Measurements from ENCODE around the gene EIF4H.
"Not testable (repeated sequence)": the region's sequence is repeated elsewhere in the genome, so short reads cannot be mapped to it uniquely, and the experiment has no call there.

Gene EIF4H

DNA sequence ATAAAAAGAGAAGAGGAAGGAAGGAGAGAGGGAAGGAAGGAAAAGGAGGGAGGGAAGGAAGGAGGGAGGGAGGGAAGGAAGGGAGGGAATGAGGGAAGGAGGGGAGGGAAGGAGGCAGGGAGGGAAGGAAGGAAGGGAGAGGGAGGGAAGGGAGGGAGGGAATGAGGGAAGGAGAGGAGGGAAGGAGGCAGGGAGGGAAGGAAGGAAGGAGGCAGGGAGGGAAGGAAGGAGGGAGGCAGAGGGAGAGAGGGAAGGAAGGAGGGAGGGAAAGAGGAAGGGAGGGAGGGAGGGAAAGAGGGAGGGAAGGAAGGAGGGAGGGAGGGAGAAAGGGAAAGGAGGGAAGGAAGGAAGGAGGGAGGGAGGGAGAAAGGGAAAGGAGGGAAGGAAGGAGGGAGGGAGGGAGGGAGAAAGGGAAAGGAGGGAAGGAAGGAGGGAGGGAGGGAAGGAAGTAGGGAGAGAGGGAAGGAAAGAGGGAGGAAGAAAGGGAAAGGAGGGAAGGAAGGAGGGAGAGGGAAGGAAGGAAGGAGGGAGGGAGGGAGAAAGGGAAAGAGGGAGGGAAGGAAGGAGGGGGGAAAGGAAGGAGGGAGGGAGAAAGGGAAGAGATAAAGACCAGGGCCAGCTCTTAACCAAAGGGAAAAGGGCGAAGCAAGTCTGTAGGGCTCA, 29.9 kb downstream of the EIF4H start:
- Histone ChIP-seq H3K27me3 (ENCODE audit: insufficient read depth, low read length, poor library complexity) (no peaks in the 10 kb centered on the region), H2BK15ac (replicated peaks; ENCODE audit: low read depth) (no peak overlapping the region), H3K4ac (ENCODE audit: low read depth, low read length) (no peak overlapping the region), H4K5ac (ENCODE audit: low read length) (no peak overlapping the region), H3K79me1 (ENCODE audit: low read length) (no peaks in the 10 kb centered on the region), H4K8ac (ENCODE audit: low read depth, low read length) (no peak overlapping the region), H3K4me3 (ENCODE audit: low read length) (no peak overlapping the region), H3K27ac (ENCODE audit: low read depth, low read length) (no peak overlapping the region), H2BK5ac (ENCODE audit: low read length) (no peak overlapping the region), H3K4me1 (ENCODE audit: control insufficient read depth, low read depth, low read length) (no peaks in the 10 kb centered on the region), H2AK5ac (ENCODE audit: low read length) (no peak overlapping the region), H3K23ac (ENCODE audit: low read length) (no peak overlapping the region), H3K56ac (ENCODE audit: low read length) (no peak overlapping the region), H3K36me3 (ENCODE audit: control insufficient read depth, insufficient read depth, low read length) (no peaks in the 10 kb centered on the region), H3K9ac (ENCODE audit: low read length) (no peak overlapping the region), H3K18ac (ENCODE audit: low read length) (no peak overlapping the region), H3K79me2 (ENCODE audit: control insufficient read depth, insufficient read depth, low read length) (no peaks in the 10 kb centered on the region), H3K4me2 (ENCODE audit: low read length) (no peak overlapping the region), H2BK120ac (ENCODE audit: low read depth, low read length) (no peak overlapping the region)
- DNase-seq = no peak
- no CpG with 5 or more reads among the region's 1 CpG for WGBS (ENCODE audit: extremely low coverage, insufficient coverage, low lambda C conversion rate)

DNA sequence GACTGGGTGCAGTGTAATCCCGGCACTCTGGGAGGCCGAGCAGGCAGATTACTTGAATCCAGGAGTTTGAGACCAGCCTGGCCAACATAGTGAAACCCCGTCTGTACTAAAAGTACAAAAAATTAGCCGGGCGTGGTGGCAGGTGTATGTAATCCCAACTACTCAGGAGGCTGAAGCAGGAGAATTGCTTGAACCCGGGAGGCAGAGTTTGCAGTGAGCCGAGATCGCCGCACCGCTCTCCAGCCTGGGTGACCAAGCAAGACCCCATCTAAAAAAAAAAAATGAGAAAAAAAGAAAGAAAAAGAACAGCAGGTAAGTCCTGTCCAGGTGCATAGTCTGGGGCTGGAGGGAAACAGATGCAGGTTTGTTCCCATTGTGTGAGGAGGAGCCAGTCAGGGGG, 31.9 kb downstream of the EIF4H start:
- H3K23ac ChIP-seq (ENCODE audit: low read length); H3K9ac ChIP-seq (ENCODE audit: low read length); H2BK5ac ChIP-seq (ENCODE audit: low read length); H3K27me3 ChIP-seq (ENCODE audit: insufficient read depth, low read length, poor library complexity); H2BK15ac ChIP-seq (replicated peaks; ENCODE audit: low read depth); H3K4me1 ChIP-seq (ENCODE audit: control insufficient read depth, low read depth, low read length); H3K79me1 ChIP-seq (ENCODE audit: low read length); H3K27ac ChIP-seq (ENCODE audit: low read depth, low read length); H2BK120ac ChIP-seq (ENCODE audit: low read depth, low read length); H3K56ac ChIP-seq (ENCODE audit: low read length); H3K4ac ChIP-seq (ENCODE audit: low read depth, low read length); DNase-seq; H3K4me3 ChIP-seq (ENCODE audit: low read length); H3K4me2 ChIP-seq (ENCODE audit: low read length); H4K8ac ChIP-seq (ENCODE audit: low read depth, low read length); H4K5ac ChIP-seq (ENCODE audit: low read length); H3K79me2 ChIP-seq (ENCODE audit: control insufficient read depth, insufficient read depth, low read length); H2AK5ac ChIP-seq (ENCODE audit: low read length); H3K36me3 ChIP-seq (ENCODE audit: control insufficient read depth, insufficient read depth, low read length); H3K18ac ChIP-seq (ENCODE audit: low read length): not testable (repeated sequence)
- WGBS (ENCODE audit: extremely low coverage, insufficient coverage, low lambda C conversion rate) = no CpG with 5 or more reads among the region's 10 CpGs

DNA sequence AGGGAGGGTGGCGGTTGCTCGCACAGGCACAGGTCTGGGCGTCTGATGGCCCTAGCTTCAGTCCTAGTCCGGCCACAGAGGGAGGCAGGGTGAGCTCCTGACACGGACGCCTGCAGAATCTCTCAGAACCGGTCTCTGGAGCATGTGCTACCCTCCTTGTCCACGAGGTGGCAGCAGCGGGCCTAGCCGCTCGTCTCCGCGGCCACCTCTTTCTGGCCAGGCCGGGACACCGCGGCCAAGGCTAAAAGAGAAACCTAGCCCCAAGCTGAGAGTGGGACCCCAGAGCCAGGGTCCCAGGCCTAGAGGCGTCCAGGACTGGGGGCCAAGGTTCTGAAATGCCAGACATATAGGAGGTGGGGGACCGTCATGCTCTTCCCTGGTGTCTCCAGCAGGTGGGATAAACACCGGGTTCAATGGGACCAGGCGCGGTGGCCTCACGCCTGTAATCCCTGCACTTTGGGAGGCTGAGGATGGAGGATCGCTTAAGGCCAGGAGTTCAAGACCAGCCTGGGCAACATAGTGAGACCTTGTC, 32.5 kb downstream of the EIF4H start:
- Histone ChIP-seq H3K4me1 (ENCODE audit: control insufficient read depth, low read depth, low read length) (no peaks in the 10 kb centered on the region), H2AK5ac (ENCODE audit: low read length) (no peak overlapping the region), H4K5ac (ENCODE audit: low read length) (no peak overlapping the region), H2BK15ac (replicated peaks; ENCODE audit: low read depth) (no peak overlapping the region), H3K36me3 (ENCODE audit: control insufficient read depth, insufficient read depth, low read length) (no peaks in the 10 kb centered on the region), H3K27me3 (ENCODE audit: insufficient read depth, low read length, poor library complexity) (no peaks in the 10 kb centered on the region), H3K4me2 (ENCODE audit: low read length) (no peak overlapping the region), H3K18ac (ENCODE audit: low read length) (no peak overlapping the region), H4K8ac (ENCODE audit: low read depth, low read length) (no peak overlapping the region), H3K4me3 (ENCODE audit: low read length) (no peak overlapping the region), H3K27ac (ENCODE audit: low read depth, low read length) (no peak overlapping the region), H2BK120ac (ENCODE audit: low read depth, low read length) (no peak overlapping the region), H3K56ac (ENCODE audit: low read length) (no peak overlapping the region), H3K4ac (ENCODE audit: low read depth, low read length) (no peak overlapping the region), H3K9ac (ENCODE audit: low read length) (no peak overlapping the region), H3K79me2 (ENCODE audit: control insufficient read depth, insufficient read depth, low read length) (no peaks in the 10 kb centered on the region), H2BK5ac (ENCODE audit: low read length) (no peak overlapping the region), H3K23ac (ENCODE audit: low read length) (no peak overlapping the region), H3K79me1 (ENCODE audit: low read length) (no peaks in the 10 kb centered on the region)
- DNase-seq = peak; percentile 82
- WGBS (ENCODE audit: extremely low coverage, insufficient coverage, low lambda C conversion rate) = no CpG with 5 or more reads among the region's 23 CpGs

DNA sequence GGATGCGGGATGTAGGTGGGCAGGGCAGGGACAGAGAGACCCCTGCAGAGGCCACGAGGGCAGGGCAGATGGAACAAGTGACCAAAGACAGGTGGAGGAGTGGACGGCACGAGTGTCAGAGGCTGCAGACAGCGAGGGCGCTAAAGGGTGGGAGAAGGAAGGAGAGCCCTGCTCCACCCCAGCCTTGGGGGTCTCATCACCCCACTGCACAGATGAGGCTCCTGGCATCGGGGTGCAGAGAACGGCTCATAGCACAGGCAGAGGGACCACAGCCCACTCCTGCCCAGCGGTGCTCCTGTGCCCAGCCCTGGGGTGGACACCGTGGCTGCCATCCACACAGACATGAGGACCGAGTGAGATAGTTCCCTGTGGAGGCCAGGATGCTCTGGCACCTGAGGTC, 33.4 kb downstream of the EIF4H start:
- no CpG with 5 or more reads among the region's 11 CpGs for WGBS (ENCODE audit: extremely low coverage, insufficient coverage, low lambda C conversion rate)
- no peak overlapping the region for H2AK5ac ChIP-seq (ENCODE audit: low read length)
- H3K4me1 ChIP-seq (ENCODE audit: control insufficient read depth, low read depth, low read length) = no peaks in the 10 kb centered on the region
- H4K5ac ChIP-seq (ENCODE audit: low read length) = no peak overlapping the region
- no peak overlapping the region for H4K8ac ChIP-seq (ENCODE audit: low read depth, low read length)
- no peak overlapping the region for H3K18ac ChIP-seq (ENCODE audit: low read length)
- H3K4me3 ChIP-seq (ENCODE audit: low read length) = no peak overlapping the region
- no peaks in the 10 kb centered on the region for H3K79me1 ChIP-seq (ENCODE audit: low read length)
- no peaks in the 10 kb centered on the region for H3K27me3 ChIP-seq (ENCODE audit: insufficient read depth, low read length, poor library complexity)
- H3K4ac ChIP-seq (ENCODE audit: low read depth, low read length) = no peak overlapping the region
- no peak overlapping the region for H2BK120ac ChIP-seq (ENCODE audit: low read depth, low read length)
- H2BK15ac ChIP-seq (replicated peaks; ENCODE audit: low read depth) = no peak overlapping the region
- H3K27ac ChIP-seq (ENCODE audit: low read depth, low read length) = no peak overlapping the region
- no peak overlapping the region for H2BK5ac ChIP-seq (ENCODE audit: low read length)
- H3K23ac ChIP-seq (ENCODE audit: low read length) = no peak overlapping the region
- DNase-seq = no peak
- H3K9ac ChIP-seq (ENCODE audit: low read length) = no peak overlapping the region
- no peaks in the 10 kb centered on the region for H3K36me3 ChIP-seq (ENCODE audit: control insufficient read depth, insufficient read depth, low read length)
- no peak overlapping the region for H3K56ac ChIP-seq (ENCODE audit: low read length)
- H3K79me2 ChIP-seq (ENCODE audit: control insufficient read depth, insufficient read depth, low read length) = no peaks in the 10 kb centered on the region
- no peak overlapping the region for H3K4me2 ChIP-seq (ENCODE audit: low read length)

DNA sequence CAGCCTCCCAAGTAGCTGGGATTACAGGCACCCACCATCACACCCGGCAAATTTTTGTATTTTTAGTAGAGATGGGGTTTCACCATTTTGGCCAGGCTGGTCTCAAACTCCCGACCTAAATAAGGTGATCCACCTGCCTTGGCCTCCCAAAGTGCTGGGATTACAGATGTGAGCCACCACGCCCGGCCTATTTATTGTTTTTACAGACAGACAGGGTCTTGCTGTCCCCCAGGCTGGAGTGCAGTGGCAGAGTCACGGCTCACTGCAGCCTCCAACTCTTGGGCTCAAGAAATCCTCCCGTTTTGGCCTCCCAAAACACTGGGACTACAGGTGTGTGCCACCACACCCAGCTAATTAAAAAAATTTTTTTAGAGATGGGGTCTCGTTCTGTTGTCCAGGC, 34.1 kb downstream of the EIF4H start:
- H4K8ac ChIP-seq (ENCODE audit: low read depth, low read length); H3K4me1 ChIP-seq (ENCODE audit: control insufficient read depth, low read depth, low read length); H2BK5ac ChIP-seq (ENCODE audit: low read length); DNase-seq; H3K4me2 ChIP-seq (ENCODE audit: low read length); H3K79me2 ChIP-seq (ENCODE audit: control insufficient read depth, insufficient read depth, low read length); H3K23ac ChIP-seq (ENCODE audit: low read length); H3K79me1 ChIP-seq (ENCODE audit: low read length); H3K36me3 ChIP-seq (ENCODE audit: control insufficient read depth, insufficient read depth, low read length); H2BK15ac ChIP-seq (replicated peaks; ENCODE audit: low read depth); H3K56ac ChIP-seq (ENCODE audit: low read length); H3K4me3 ChIP-seq (ENCODE audit: low read length); H3K18ac ChIP-seq (ENCODE audit: low read length); H3K4ac ChIP-seq (ENCODE audit: low read depth, low read length); H3K27ac ChIP-seq (ENCODE audit: low read depth, low read length); H3K27me3 ChIP-seq (ENCODE audit: insufficient read depth, low read length, poor library complexity); H2BK120ac ChIP-seq (ENCODE audit: low read depth, low read length); H4K5ac ChIP-seq (ENCODE audit: low read length); H2AK5ac ChIP-seq (ENCODE audit: low read length); H3K9ac ChIP-seq (ENCODE audit: low read length): not testable (repeated sequence)
- no CpG with 5 or more reads among the region's 7 CpGs for WGBS (ENCODE audit: extremely low coverage, insufficient coverage, low lambda C conversion rate)

DNA sequence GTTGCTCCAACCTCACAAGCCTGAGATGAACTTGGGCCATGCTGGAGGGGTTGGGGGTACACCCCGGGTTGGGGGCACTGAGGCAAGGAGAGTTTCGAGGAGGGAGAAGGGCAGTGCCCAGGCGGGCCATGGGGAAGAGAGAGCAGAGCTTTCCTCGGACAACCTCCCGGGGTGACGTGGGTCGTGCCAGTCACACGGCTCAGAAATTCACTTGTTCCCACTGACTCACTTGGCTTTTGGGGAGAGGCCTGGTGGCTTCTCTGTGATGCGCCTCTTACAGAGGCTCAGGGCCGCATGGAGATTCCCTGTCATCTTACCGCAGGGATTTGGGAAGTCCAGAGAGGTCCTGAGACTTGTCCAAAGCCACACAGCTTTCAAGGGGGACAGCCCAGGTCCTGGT, 38.5 kb downstream of the EIF4H start:
- no peak overlapping the region for H3K23ac ChIP-seq (ENCODE audit: low read length)
- no peak overlapping the region for H2AK5ac ChIP-seq (ENCODE audit: low read length)
- DNase-seq = no peak
- no peak overlapping the region for H3K4me2 ChIP-seq (ENCODE audit: low read length)
- no peak overlapping the region for H2BK120ac ChIP-seq (ENCODE audit: low read depth, low read length)
- no peak overlapping the region for H4K5ac ChIP-seq (ENCODE audit: low read length)
- no peaks in the 10 kb centered on the region for H3K79me1 ChIP-seq (ENCODE audit: low read length)
- H2BK15ac ChIP-seq (replicated peaks; ENCODE audit: low read depth) = no peak overlapping the region
- H3K27me3 ChIP-seq (ENCODE audit: insufficient read depth, low read length, poor library complexity) = no peaks in the 10 kb centered on the region
- H2BK5ac ChIP-seq (ENCODE audit: low read length) = no peak overlapping the region
- H3K4me1 ChIP-seq (ENCODE audit: control insufficient read depth, low read depth, low read length) = no peaks in the 10 kb centered on the region
- no peak overlapping the region for H3K56ac ChIP-seq (ENCODE audit: low read length)
- no CpG with 5 or more reads among the region's 11 CpGs for WGBS (ENCODE audit: extremely low coverage, insufficient coverage, low lambda C conversion rate)
- no peak overlapping the region for H3K4ac ChIP-seq (ENCODE audit: low read depth, low read length)
- H4K8ac ChIP-seq (ENCODE audit: low read depth, low read length) = no peak overlapping the region
- H3K9ac ChIP-seq (ENCODE audit: low read length) = no peak overlapping the region
- no peak overlapping the region for H3K27ac ChIP-seq (ENCODE audit: low read depth, low read length)
- no peak overlapping the region for H3K18ac ChIP-seq (ENCODE audit: low read length)
- no peaks in the 10 kb centered on the region for H3K36me3 ChIP-seq (ENCODE audit: control insufficient read depth, insufficient read depth, low read length)
- no peak overlapping the region for H3K4me3 ChIP-seq (ENCODE audit: low read length)
- no peaks in the 10 kb centered on the region for H3K79me2 ChIP-seq (ENCODE audit: control insufficient read depth, insufficient read depth, low read length)
